Vagina (tissue), 2 donors: ENCODE measurements around the gene SH2D3C. TPM values are rescaled to one million over a fixed set of nuclear protein-coding genes. Genes with fewer than 3 reads are reported as not detected.

Experiments
- DNase-seq, 2 donors: peaks; one replicate each; pipeline ENCODE4 v3.0.0-alpha.2; 2017; ENCODE audit errors: extremely low spot score in 2 of 2
- H3K27ac ChIP-seq: fragments of 200-600 bp; sonication (generic); one replicate; pipeline ENCODE4 v1.5.1; 2019
- H3K27me3 ChIP-seq: fragments of 200-600 bp; sonication (generic); one replicate; pipeline ENCODE4 v1.5.1; 2019
- H3K36me3 ChIP-seq, 2 donors: fragments of 200-600 bp; sonication (generic); one replicate each; pipeline ENCODE4 v1.5.1; 2017 to 2019
- H3K4me1 ChIP-seq: fragments of 200-600 bp; sonication (generic); one replicate; pipeline ENCODE4 v1.5.1; 2019
- H3K4me3 ChIP-seq, 2 donors: fragments of 200-600 bp; sonication (generic); 1 replicate in 1 of 2; 2 replicates in 1 of 2; pipeline ENCODE4 v1.5.1; 2016 to 2019
- H3K9me3 ChIP-seq: fragments of 200-600 bp; sonication (generic); one replicate; pipeline ENCODE4 v1.5.1; 2019
- POLR2A ChIP-seq, 2 donors: fragments of 450-650 bp; IDR thresholded peaks; one replicate each; pipeline ENCODE4 v1.6.1; 2017; ENCODE audit warnings: antibody characterized with exemption in 2 of 2, mild to moderate bottlenecking in 2 of 2, moderate library complexity in 2 of 2
- POLR2AphosphoS5 ChIP-seq, 2 donors: sonication (generic); formaldehyde crosslinking; IDR thresholded peaks; one replicate each; pipeline ENCODE4 v1.9.0; 2017; ENCODE audit warnings: antibody characterized with exemption in 2 of 2, mild to moderate bottlenecking in 2 of 2, low read depth in 1 of 2; ENCODE audit not compliant: insufficient read depth in 1 of 2
- intact Hi-C: fragments of 100-400 bp; cut with DNase I; formaldehyde crosslinking; loops from one replicate; pipeline ENCODE4 v1.15.1; 2023
- total RNA-seq: library from RNA; depleted of rRNA; stranded (reverse); fragments of >200 nt; gene quantifications from one replicate; pipeline ENCODE4 v1.2.3, GENCODE V29; 2016
- TF ChIP-seq, protein P1 (sequence below), 3 experiments: fragments of 450-650 bp in 2 of 3; fragments of 200-600 bp in 1 of 3; sonication (generic) in 1 of 3; IDR thresholded peaks; one replicate each; pipeline ENCODE4 v1.5.1; 2017 to 2019; ENCODE audit warnings: antibody characterized with exemption in 3 of 3, mild to moderate bottlenecking in 2 of 3, moderate library complexity in 2 of 3

The SH2D3C gene
- total RNA-seq, 1 donor from 2014 or later = 19.6 TPM

DNA sequence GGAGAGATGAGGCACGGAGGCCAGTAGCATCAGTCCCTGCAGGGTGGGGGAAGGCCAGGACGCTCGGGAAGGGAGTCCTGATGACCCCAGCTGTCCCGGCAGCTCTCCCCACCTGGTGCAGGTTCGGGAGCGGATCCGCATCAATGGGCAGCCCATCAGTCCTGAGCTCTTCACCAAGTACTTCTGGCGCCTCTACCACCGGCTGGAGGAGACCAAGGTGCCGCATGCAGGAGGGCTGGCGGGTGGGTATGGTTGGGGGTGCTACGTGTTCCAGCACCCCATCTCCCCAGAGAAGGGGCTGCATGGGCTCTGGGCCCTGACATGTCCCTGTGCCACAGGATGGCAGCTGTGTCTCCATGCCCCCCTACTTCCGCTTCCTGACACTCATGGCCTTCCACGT is 28.4 kb upstream of the SH2D3C start:
- peaks cover 0 to 35% of the 10 kb centered on the region in 2 donors for H3K36me3 ChIP-seq
- no peak overlapping the region for H3K27ac ChIP-seq
- TF ChIP-seq, protein P1, sequence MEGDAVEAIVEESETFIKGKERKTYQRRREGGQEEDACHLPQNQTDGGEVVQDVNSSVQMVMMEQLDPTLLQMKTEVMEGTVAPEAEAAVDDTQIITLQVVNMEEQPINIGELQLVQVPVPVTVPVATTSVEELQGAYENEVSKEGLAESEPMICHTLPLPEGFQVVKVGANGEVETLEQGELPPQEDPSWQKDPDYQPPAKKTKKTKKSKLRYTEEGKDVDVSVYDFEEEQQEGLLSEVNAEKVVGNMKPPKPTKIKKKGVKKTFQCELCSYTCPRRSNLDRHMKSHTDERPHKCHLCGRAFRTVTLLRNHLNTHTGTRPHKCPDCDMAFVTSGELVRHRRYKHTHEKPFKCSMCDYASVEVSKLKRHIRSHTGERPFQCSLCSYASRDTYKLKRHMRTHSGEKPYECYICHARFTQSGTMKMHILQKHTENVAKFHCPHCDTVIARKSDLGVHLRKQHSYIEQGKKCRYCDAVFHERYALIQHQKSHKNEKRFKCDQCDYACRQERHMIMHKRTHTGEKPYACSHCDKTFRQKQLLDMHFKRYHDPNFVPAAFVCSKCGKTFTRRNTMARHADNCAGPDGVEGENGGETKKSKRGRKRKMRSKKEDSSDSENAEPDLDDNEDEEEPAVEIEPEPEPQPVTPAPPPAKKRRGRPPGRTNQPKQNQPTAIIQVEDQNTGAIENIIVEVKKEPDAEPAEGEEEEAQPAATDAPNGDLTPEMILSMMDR (IDR thresholded peaks at IDR 0.05) = no peak
- TF ChIP-seq POLR2A (IDR thresholded peaks at IDR 0.05) (no peak), POLR2AphosphoS5 (IDR thresholded peaks at IDR 0.05; ENCODE audit: insufficient read depth in 1 of 2, low read depth in 1 of 2) (no peak)
- no peaks in the 10 kb centered on the region for H3K27me3 ChIP-seq
- no peak overlapping the region for H3K4me3 ChIP-seq
- peaks cover 28% of the 10 kb centered on the region for H3K4me1 ChIP-seq
- DNase-seq = no peak
- no peaks in the 10 kb centered on the region for H3K9me3 ChIP-seq
- intact Hi-C loops = no loop called here

DNA sequence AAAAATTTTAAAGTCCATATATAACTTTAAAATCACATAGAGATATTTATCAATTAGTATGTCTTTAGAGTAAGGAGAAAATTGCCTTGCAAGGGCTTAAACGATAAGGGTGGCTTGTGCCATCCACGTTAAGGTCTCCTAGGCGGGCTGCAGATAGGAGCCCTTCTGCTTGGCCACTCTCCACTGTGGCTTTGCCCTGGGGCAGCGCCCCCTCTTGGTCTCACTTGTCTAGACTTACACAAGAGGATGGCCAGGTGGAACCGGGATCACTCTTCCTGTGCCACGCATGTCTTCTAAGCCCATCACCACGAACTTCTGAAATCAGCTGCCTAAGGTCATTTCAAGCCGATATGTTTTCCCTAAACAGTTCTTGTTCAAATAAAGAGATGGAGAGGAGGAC is 27.2 kb upstream of the SH2D3C start:
- TF ChIP-seq, protein P1 (IDR thresholded peaks at IDR 0.05) = no peak
- no peak for TF ChIP-seq POLR2A (IDR thresholded peaks at IDR 0.05)
- TF ChIP-seq POLR2AphosphoS5 (IDR thresholded peaks at IDR 0.05; ENCODE audit: insufficient read depth in 1 of 2, low read depth in 1 of 2) = no peak
- Histone ChIP-seq H3K4me3 (no peak overlapping the region), H3K9me3 (no peaks in the 10 kb centered on the region), H3K4me1 (peaks cover 37% of the 10 kb centered on the region), H3K27me3 (no peaks in the 10 kb centered on the region), H3K27ac (no peak overlapping the region), H3K36me3 (peaks cover 0 to 30% of the 10 kb centered on the region in 2 donors)
- intact Hi-C loops = loop anchor here (2.0 kb wide), 1 partner anchor 19 kb away; no protein-coding TSS in a partner anchor
- DNase-seq = no peak

DNA sequence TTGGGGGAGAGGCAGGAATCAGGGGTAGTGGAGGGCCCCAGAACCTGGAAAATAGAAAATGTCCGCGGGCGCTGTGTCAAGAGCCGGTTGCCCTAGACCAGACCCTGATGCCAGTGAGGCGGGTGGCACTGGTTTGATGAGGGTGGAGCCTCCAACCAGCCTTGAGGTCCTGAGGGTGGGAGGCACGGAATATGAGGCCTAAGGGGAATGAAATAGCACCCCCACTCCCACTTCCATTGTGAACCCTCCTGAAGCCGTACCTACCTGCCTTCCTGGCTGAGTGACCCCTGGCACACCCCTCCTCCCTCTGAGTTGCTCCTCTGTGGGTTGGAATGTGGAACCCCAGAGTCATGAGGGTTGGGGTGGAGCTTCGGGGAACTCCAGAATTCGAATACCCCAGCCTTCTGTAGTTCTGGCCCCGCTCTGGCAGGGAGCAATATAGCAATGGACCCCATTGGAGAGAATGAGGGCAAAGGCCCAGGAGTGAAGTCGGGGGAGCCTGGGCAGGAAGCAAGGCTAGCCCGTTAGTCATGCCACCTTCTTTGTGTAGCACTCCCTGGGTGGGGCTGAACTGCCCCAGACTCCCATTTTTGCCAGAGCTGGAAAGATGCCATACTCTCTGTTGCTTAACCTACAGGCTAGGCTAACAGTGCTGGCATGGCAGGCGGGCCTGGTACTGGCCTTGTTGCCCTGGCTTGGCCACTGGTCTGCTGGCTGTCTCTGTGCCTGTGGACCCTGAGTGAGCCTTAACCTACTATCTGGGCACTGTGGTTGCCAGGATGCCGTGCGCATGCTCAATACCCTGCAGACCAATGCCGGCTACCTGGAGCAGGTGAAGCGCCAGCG is 25.3 kb upstream of the SH2D3C start:
- no peaks in the 10 kb centered on the region for H3K27me3 ChIP-seq
- H3K4me1 ChIP-seq = peaks cover 32% of the 10 kb centered on the region
- H3K27ac ChIP-seq = peak overlapping the region; percentile 90
- peaks cover 0 to 17% of the 10 kb centered on the region in 2 donors for H3K36me3 ChIP-seq
- TF ChIP-seq POLR2A (IDR thresholded peaks at IDR 0.05) = no peak
- TF ChIP-seq POLR2AphosphoS5 (IDR thresholded peaks at IDR 0.05; ENCODE audit: insufficient read depth in 1 of 2, low read depth in 1 of 2) = no peak
- TF ChIP-seq, protein P1 (IDR thresholded peaks at IDR 0.05) = no peak
- H3K9me3 ChIP-seq = no peaks in the 10 kb centered on the region
- intact Hi-C loops = loop anchor here (2.0 kb wide), 1 partner anchor 21 kb away; no protein-coding TSS in a partner anchor
- H3K4me3 ChIP-seq = peak overlapping the region; percentile 69 to 78
- no peak for DNase-seq

DNA sequence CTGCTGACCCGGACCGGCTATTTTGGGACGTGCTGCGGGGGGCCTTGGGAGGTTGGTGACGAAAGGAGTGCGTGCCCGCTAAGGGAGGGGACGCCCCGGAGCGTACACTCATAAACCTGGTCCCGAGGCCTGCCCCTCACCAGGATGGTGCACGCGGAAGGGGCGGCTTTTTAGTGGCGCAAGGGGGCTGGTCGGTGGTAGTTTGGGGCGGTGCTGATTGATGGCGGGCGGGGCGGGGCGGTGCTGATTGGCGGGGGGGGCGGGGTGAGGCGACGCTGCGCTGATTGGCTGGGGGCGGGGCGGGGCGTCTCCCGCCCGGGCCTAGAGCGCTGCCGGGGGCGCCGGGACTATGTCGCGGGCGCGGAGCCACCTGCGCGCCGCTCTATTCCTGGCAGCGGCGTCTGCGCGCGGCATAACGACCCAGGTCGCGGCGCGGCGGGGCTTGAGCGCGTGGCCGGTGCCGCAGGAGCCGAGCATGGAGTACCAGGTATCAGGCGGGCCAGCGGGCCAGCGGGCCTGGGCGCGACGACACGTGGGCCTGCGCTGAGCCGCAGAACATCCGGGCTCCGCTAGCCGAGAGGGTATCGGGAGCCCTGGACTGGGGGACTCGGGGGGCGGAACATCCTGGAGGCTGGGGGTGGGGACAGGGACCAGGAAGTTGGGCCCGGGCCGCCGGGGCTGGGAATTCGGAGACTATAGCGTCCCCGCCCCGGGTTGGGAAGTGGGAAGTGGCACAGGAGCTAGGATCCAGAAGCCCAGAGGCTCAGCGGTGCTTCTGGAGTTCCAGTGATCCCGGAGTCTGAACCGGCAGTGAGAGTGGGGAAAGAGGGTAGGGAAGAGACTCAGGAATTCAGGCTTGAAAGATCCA is 24.3 kb upstream of the SH2D3C start, which contains the start of gene FPGS:
Gene FPGS (plus strand): TSS at position 307 of the 868 bp plus-strand sequence. CDS start 43 bp downstream, at position 350.
- intact Hi-C loops = no loop called here
- Histone ChIP-seq H3K4me1 (peaks cover 33% of the 10 kb centered on the region), H3K4me3 (peak within 1 kb of the TSS; percentile 69 to 78), H3K27me3 (no peaks in the 10 kb centered on the region), H3K9me3 (no peaks in the 10 kb centered on the region), H3K27ac (peak within 1 kb of the TSS; percentile 90), H3K36me3 (peaks cover 0 to 8% of the 10 kb centered on the region in 2 donors)
- peak in 1 of 2 donors; percentile 96 for DNase-seq
- TF ChIP-seq, protein P1 (IDR thresholded peaks at IDR 0.05) = no peak
- TF ChIP-seq POLR2A (IDR thresholded peaks at IDR 0.05) = peak in 1 of 2 donors; percentile 22
- TF ChIP-seq POLR2AphosphoS5 (IDR thresholded peaks at IDR 0.05; ENCODE audit: insufficient read depth in 1 of 2, low read depth in 1 of 2) = peak in 1 of 2 donors; percentile 57
